ENCODE results near the gene APEH. TPM values are rescaled to one million over a fixed set of nuclear protein-coding genes. Genes with fewer than 3 reads are reported as not detected.

The APEH gene
- total and polyA plus RNA-seq, 10 of the 15 experiments (the other 5 are each of a cell fraction or from before 2014, with no cell fraction given): 74.4 to 214 (median 131) TPM

- no TSS peak for BruUV-seq (replicated peaks)
- RAD21 ChIA-PET (ENCODE audit: unreplicated experiment): no interaction called here
- intact Hi-C loops (cut with micrococcal nuclease; ENCODE audit: unreplicated experiment): no loop called here
- POLR2A ChIA-PET: interaction anchor here (0.6 kb wide), 1 partner anchor 12 kb away, joined by 5 read pairs; no protein-coding TSS in a partner anchor
- WGBS (ENCODE audit: insufficient coverage, insufficient replicate concordance, low lambda C conversion rate, missing lambda C conversion rate): 83% methylated on average over 7 of the region's 7 CpGs
- Histone ChIP-seq H3K4me2 (ENCODE audit: control insufficient read depth, insufficient read depth) (no peak overlapping the region), H3K27me3 (replicated peaks in 1 of 2; ENCODE audit: control insufficient read depth in 2 of 2, insufficient read depth in 2 of 2, low read length in 1 of 2) (no peaks in the 10 kb centered on the region), H3K27ac (ENCODE audit: control insufficient read depth, insufficient read depth) (no peak overlapping the region), H3K4me1 (ENCODE audit: control insufficient read depth, insufficient read depth, low read length) (no peaks in the 10 kb centered on the region; the same call in 1 of the 2 replicates), H3K36me3 (ENCODE audit: control insufficient read depth in 2 of 2, insufficient read depth in 2 of 2, low read length in 1 of 2) (peaks cover 18 to 38% of the 10 kb centered on the region in 2 experiments), H3K9ac (ENCODE audit: control insufficient read depth, insufficient read depth, low read length) (no peak overlapping the region), H2AFZ (ENCODE audit: control insufficient read depth, low read depth, low read length) (no peak overlapping the region), H3K79me2 (ENCODE audit: control insufficient read depth, insufficient read depth, low read length) (no peaks in the 10 kb centered on the region; the same call in 1 of the 2 replicates), H3K9me3 (replicated peaks; ENCODE audit: control insufficient read depth, insufficient read depth, low read length) (no peaks in the 10 kb centered on the region), H3K4me3 (no peak overlapping the region), H4K20me1 (ENCODE audit: control insufficient read depth, insufficient read depth) (no peaks in the 10 kb centered on the region)
- SMC1A ChIA-PET (ENCODE audit: uncharacterized antibody, unreplicated experiment): no interaction called here
- TF ChIP-seq RUNX3 (IDR thresholded peaks at IDR 0.05; ENCODE audit: low read length): no peak
- TF ChIP-seq NKRF (conservative IDR thresholded peaks at IDR 0.05): no peak
- no peak for TF ChIP-seq ELK1 (IDR thresholded peaks at IDR 0.05; ENCODE audit: low read depth, low read length)
- TF ChIP-seq RELA (IDR thresholded peaks at IDR 0.05; ENCODE audit: borderline replicate concordance, partially characterized antibody): no peak
- TF ChIP-seq USF1 (IDR thresholded peaks at IDR 0.05; ENCODE audit: borderline replicate concordance, extremely low read length, insufficient read depth, low read depth, low read length): no peak
- no peak for TF ChIP-seq ZNF24 (IDR thresholded peaks at IDR 0.05)
- TF ChIP-seq BCL11A (IDR thresholded peaks at IDR 0.05; ENCODE audit: low read depth, low read length): no peak
- TF ChIP-seq NRF1 (conservative IDR thresholded peaks at IDR 0.05; ENCODE audit: low read depth, low read length): no peak
- no peak for TF ChIP-seq TAF1 (IDR thresholded peaks at IDR 0.05; ENCODE audit: borderline replicate concordance, low read depth, low read length)
- no peak for TF ChIP-seq E2F4 (IDR thresholded peaks at IDR 0.05; ENCODE audit: low read depth, low read length)
- no peak for TF ChIP-seq MEF2B (IDR thresholded peaks at IDR 0.05; ENCODE audit: partially characterized antibody, poor library complexity, severe bottlenecking)
- no peak for TF ChIP-seq MXI1 (IDR thresholded peaks at IDR 0.05; ENCODE audit: low read depth, low read length)
- no peak for TF ChIP-seq CBFB (IDR thresholded peaks at IDR 0.05; ENCODE audit: low read depth)
- no peak for TF ChIP-seq BRCA1 (IDR thresholded peaks at IDR 0.05; ENCODE audit: low read depth, low read length)
- TF ChIP-seq ZNF207 (IDR thresholded peaks at IDR 0.05; ENCODE audit: borderline replicate concordance): no peak
- TF ChIP-seq SMC3 (IDR thresholded peaks at IDR 0.05; ENCODE audit: borderline replicate concordance, low read length): no peak
- TF ChIP-seq NFYB (IDR thresholded peaks at IDR 0.05; ENCODE audit: insufficient read depth, low read depth, low read length): no peak
- no peak for TF ChIP-seq POLR2AphosphoS5 (IDR thresholded peaks at IDR 0.05; ENCODE audit: low read length)
- no peak for TF ChIP-seq IRF3 (IDR thresholded peaks at IDR 0.05)
- CTCF ChIA-PET: no interaction called here
- in situ Hi-C loops (cut with MboI): no loop called here
- DNase-seq (ENCODE audit: low read depth, low spot score) (no peak), FAIRE-seq (no peak), ATAC-seq (no peak)
These were observed 6.5 kb downstream of the APEH start for GRCh38 chr3:49680493-49681231.

Measured in GM12878 (cell line).